ENCODE data around the gene HK1.

- TF ChIP-seq MZF1 (tag by site-specific recombination; IDR thresholded peaks at IDR 0.05; ENCODE audit: borderline replicate concordance) (no peak), ZBTB26 (tag by site-specific recombination; optimal IDR thresholded peaks at IDR 0.05) (no peak), TCF7L2 (IDR thresholded peaks at IDR 0.05; ENCODE audit: borderline replicate concordance, low read depth, low read length) (no peak), CTCF (tag by site-specific recombination; IDR thresholded peaks at IDR 0.05) (no peak), ZNF449 (tag by site-specific recombination; IDR thresholded peaks at IDR 0.05) (no peak), ZNF138 (tag by site-specific recombination; IDR thresholded peaks at IDR 0.05; ENCODE audit: borderline replicate concordance) (no peak), ZNF362 (tag by site-specific recombination; IDR thresholded peaks at IDR 0.05) (no peak), YY1 (tag by site-specific recombination; IDR thresholded peaks at IDR 0.05) (no peak), ZSCAN23 (tag by site-specific recombination; IDR thresholded peaks at IDR 0.05) (no peak), ZNF830 (tag by site-specific recombination; IDR thresholded peaks at IDR 0.05; ENCODE audit: low read depth) (no peak), ZNF670 (tag by site-specific recombination; IDR thresholded peaks at IDR 0.05; ENCODE audit: low read depth) (no peak)
Observed at GRCh38 chr10:69403066-69403465, 124.8 kb downstream of the HK1 start.

Measured in HEK293 (cell line).